Activated CD4-positive, CD25-positive, alpha-beta regulatory T cell (primary cell): ENCODE results near the gene CCSER1.
"Not testable (repeated sequence)": the region's sequence is repeated elsewhere in the genome, so short reads cannot be mapped to it uniquely, and the experiment has no call there.

Experiments
- DNase-seq, 4 experiments: peaks; one replicate each; lab custom pipeline; 2025; lab: John Stamatoyannopoulos, UW

CCSER1 gene

DNA sequence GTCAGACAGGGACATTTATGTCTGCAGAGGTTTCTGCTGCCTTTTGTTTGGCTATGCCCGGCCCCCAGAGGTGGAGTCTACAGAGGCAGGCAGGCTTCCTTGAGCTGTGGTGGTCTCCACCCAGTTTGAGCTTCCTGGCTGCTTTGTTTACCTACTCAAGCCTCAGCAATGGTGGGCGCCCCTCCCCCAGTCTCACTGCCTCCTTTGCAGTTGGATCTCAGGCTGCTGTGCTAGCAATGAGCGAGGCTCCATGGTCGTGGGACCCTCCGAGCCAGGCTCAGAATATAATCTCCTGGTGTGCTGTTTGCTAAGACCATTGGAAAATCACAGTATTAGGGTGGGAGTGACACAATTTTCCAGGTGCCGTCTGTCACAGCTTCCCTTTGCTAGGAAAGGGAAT, 578.3 kb downstream of the CCSER1 start:
- DNase-seq, result not testable (repeated sequence)

- DNase-seq, result no peak
Observed at GRCh38 chr4:90715242-90715641, 588.0 kb downstream of the CCSER1 start.

GRCh38 chr4:90718931-90719330, 591.7 kb downstream of the CCSER1 start:
- DNase-seq, result no peak

GRCh38 chr4:90727938-90728337, 600.7 kb downstream of the CCSER1 start:
- no peak for DNase-seq

DNA sequence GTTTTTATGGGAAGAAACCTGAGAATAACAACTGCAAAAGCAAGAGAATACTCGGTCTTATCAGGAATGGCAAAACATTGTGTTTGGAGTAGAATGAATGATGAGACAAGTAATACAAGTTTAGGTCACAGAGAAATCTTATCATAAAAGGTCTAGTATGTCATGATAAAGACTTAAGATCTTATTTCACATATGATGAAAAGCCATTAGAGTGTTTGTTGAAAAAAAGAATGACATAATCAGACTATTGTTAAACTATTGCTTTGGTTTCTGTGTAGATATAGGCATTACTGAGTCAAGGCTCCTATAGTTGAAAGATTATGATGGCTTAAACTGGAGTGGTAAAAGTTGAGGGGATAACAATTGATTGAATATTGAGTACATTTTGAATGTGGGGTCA, 603.6 kb downstream of the CCSER1 start:
- no peak for DNase-seq

GRCh38 chr4:90733211-90733610, 606.0 kb downstream of the CCSER1 start:
- no peak for DNase-seq

- no peak for DNase-seq
Observed at GRCh38 chr4:90745176-90745575, 618.0 kb downstream of the CCSER1 start.

DNA sequence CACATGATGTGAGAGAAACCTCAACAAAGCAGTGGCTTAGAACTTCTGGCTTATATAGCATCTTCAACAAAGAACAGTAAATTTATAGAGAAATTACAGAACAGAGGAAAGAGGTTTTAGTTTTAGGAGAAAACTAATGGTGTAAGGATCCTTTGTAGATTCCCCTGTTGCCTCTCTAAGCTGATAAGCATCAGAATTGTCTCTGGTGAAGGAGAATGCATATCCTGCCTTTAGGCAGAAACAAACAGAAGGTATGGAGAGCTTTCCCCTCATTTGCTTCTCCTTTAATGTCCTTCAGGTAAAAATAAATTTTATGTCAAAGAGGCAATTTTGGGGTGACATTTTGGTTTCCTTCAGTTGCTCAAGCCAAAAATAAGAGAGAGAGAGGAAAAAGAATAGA, 625.9 kb downstream of the CCSER1 start:
- no peak for DNase-seq

- DNase-seq, result no peak
Observed at GRCh38 chr4:90757534-90758060, 630.4 kb downstream of the CCSER1 start.

DNA sequence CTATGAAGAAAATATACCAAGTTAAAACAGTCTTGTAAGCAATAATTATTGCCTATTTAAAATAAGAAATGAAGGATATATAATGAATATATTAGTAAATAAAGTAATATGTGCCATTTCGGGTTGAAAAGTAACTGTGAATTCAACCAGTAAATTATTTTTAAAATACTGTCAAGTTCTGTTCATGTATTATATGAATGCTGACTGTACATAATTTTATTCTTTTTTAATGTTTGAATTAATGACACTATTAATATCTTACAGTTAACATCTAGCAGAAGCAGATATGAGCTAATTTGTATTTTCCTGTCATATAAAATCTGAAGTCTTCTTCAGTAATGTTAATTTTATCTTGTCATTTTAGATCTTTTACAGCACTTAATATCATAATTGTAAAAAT, 632.9 kb downstream of the CCSER1 start:
- no peak for DNase-seq

DNA sequence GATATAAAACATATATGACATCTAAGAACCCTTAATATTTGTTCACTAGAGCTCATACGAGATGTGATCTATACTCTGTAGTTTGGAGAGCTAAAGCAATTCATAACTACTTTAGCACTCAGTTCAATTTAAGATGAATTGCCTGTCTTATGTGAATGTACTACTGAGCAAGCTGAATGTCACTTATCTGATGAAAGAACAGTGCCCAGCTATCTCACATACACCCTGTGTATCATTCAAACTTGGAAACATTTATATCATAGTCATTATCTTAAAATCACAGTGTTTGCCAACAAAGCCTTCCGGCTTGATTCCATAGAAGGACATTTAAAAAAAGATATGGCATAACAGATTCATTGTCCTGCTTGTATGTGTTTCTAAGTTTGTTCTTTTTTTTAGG, 639.6 kb downstream of the CCSER1 start:
- DNase-seq, result no peak

- DNase-seq, result no peak
Observed at GRCh38 chr4:90769251-90769650, 642.1 kb downstream of the CCSER1 start.

DNA sequence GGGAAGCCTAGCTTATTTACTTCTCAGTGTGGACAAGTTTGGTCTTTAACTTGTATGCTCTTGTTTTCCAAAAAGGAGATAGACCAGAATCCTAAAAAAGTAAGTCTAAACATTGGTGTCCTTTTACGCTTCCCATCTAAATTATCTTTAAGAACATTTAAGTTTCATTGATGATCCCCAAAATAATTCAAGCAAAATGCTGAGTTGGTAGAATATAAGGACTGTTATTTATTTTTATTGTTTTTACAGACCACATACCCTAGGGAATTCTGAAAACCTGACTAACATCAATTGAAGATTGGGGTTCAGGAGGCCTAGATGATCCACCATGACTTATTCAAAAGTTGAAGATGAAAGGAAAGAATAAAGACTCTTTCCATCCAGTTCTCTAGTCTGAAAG, 653.0 kb downstream of the CCSER1 start:
- DNase-seq, result no peak

- DNase-seq, result no peak
Observed at GRCh38 chr4:90786602-90787001, 659.4 kb downstream of the CCSER1 start.

GRCh38 chr4:90792696-90793095, 665.5 kb downstream of the CCSER1 start:
- no peak for DNase-seq

DNA sequence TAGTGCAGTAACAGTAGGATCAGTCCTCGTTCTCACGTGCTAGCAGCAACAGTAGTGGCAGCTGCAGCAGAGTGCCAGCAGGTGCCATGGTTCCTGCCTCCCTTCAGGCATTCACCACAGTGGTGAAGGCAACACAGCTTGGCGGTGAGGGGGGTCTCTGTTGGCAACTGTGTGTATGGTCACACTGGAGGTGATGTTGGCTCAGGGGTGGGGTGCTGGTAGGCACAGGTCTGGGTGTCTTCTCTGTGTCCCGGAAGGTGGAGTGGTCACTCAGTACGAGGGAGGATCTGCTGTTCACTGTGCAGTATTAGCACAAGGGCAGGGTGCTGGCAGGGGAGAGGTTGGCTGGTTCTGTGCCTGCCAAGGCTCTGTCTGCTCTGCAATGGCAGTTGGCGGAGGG, 671.8 kb downstream of the CCSER1 start:
- no peak for DNase-seq

DNA sequence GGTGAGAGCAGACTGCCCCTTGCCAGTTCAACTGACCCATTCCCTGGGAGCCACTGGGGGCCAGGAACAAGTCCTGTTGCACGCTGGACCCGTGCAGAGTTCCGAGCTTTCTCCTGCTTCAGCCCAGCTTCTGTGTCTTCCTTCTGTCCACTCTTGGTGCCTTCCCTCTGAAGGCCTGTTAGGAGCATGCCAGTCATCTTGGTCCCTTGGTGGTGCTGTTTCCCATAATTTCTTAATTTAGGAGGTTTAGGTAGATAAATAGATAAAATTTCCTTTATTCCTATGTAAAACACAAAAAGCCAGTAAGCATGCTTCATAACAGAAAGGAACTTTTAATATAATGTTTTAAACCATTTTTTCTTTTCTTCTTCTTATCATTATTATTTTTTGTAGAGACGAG, 672.7 kb downstream of the CCSER1 start:
- no peak for DNase-seq

GRCh38 chr4:90815569-90815968, 688.4 kb downstream of the CCSER1 start:
- no peak for DNase-seq

- no peak for DNase-seq
Observed at GRCh38 chr4:90816754-90817153, 689.6 kb downstream of the CCSER1 start.

GRCh38 chr4:90824266-90825150, 697.3 kb downstream of the CCSER1 start:
- no peak for DNase-seq

GRCh38 chr4:90825849-90826248, 698.7 kb downstream of the CCSER1 start:
- no peak for DNase-seq

GRCh38 chr4:90833706-90834105, 706.5 kb downstream of the CCSER1 start:
- DNase-seq, result no peak

DNA sequence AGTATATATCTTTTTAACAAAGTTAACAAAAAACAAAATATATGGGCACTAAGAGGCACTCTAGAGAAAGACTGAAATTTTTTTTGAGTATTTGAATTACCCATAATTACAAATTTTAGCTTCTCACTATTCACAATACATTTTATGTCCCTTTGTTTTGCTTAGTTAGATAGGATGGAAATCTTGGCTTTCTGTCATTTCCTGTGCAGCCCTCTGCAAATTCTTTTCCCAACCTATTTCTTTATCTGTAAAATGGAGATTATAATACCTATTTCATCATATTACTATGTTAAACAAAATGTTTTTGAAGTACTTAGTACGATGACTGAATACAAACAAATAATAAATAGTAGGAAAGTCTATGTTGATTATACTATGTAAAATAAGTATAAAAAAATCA, 710.0 kb downstream of the CCSER1 start:
- no peak for DNase-seq

- not testable (repeated sequence) for DNase-seq
Observed at GRCh38 chr4:90838859-90839258, 711.7 kb downstream of the CCSER1 start.
